ENCODE data around the gene SVIL. TPM values are rescaled to one million over a fixed set of nuclear protein-coding genes. Genes with fewer than 3 reads are reported as not detected.

SVIL gene
- total RNA-seq, 3 donors from 2014 or later: 67.6 to 1,278 (median 86.0) TPM

- Histone ChIP-seq H3K4me1 (ENCODE audit: low read depth) (peaks cover 41% of the 10 kb centered on the region), H3K36me3 (ENCODE audit: low read depth) (no peaks in the 10 kb centered on the region), H3K4me3 (no peak overlapping the region), H3K9me3 (no peaks in the 10 kb centered on the region)
- TF ChIP-seq CTCF (IDR thresholded peaks at IDR 0.05): no peak
- DNase-seq (peak in 2 of 3 donors; percentile 45 to 64), ATAC-seq (peak; percentile 83)
- intact Hi-C loops (cut with DNase I, micrococcal nuclease): loop anchor here in 1 of 2 donors (10.0 kb wide), 1 partner anchor 86 kb away; no protein-coding TSS in a partner anchor
Measured at GRCh38 chr10:29648114-29648982, 13.6 kb upstream of the SVIL start.

- Histone ChIP-seq H3K4me1 (ENCODE audit: low read depth) (peaks cover 41% of the 10 kb centered on the region), H3K9me3 (no peaks in the 10 kb centered on the region), H3K4me3 (no peak overlapping the region), H3K36me3 (ENCODE audit: low read depth) (no peaks in the 10 kb centered on the region)
- ATAC-seq (peak; percentile 81), DNase-seq (peak in 1 of 3 donors; percentile 67)
- TF ChIP-seq CTCF (IDR thresholded peaks at IDR 0.05): no peak
- intact Hi-C loops (cut with DNase I, micrococcal nuclease): loop anchor here in 1 of 2 donors (10.0 kb wide), 1 partner anchor 87 kb away; no protein-coding TSS in a partner anchor
Measured at GRCh38 chr10:29647478-29647877, 12.7 kb upstream of the SVIL start.

- DNase-seq: no peak
Measured at GRCh38 chr10:29646960-29647461, 12.2 kb upstream of the SVIL start.

GRCh38 chr10:29646238-29646902 is 11.6 kb upstream of the SVIL start:
- intact Hi-C loops (cut with DNase I, micrococcal nuclease): loop anchor here in 1 of 2 donors (10.0 kb wide), 1 partner anchor 88 kb away; no protein-coding TSS in a partner anchor
- Histone ChIP-seq H3K4me3 (no peak overlapping the region), H3K4me1 (ENCODE audit: low read depth) (peaks cover 41% of the 10 kb centered on the region), H3K36me3 (ENCODE audit: low read depth) (no peaks in the 10 kb centered on the region), H3K9me3 (no peaks in the 10 kb centered on the region)
- no peak for TF ChIP-seq CTCF (IDR thresholded peaks at IDR 0.05)
- DNase-seq (no peak), ATAC-seq (peak; percentile 32)

More at GRCh38 chr10:29646960-29647461, 12.2 kb upstream of the SVIL start:
- Histone ChIP-seq H3K9me3 (no peaks in the 10 kb centered on the region), H3K4me3 (no peak overlapping the region), H3K36me3 (ENCODE audit: low read depth) (no peaks in the 10 kb centered on the region), H3K4me1 (ENCODE audit: low read depth) (peaks cover 41% of the 10 kb centered on the region)
- ATAC-seq: peak; percentile 4
- intact Hi-C loops (cut with DNase I, micrococcal nuclease): loop anchor here in 1 of 2 donors (10.0 kb wide), 1 partner anchor 88 kb away; no protein-coding TSS in a partner anchor
- TF ChIP-seq CTCF (IDR thresholded peaks at IDR 0.05): no peak

- Histone ChIP-seq H3K9me3 (no peaks in the 10 kb centered on the region), H3K4me1 (ENCODE audit: low read depth) (peaks cover 34% of the 10 kb centered on the region), H3K4me3 (no peak overlapping the region), H3K36me3 (ENCODE audit: low read depth) (no peaks in the 10 kb centered on the region)
- intact Hi-C loops (cut with DNase I, micrococcal nuclease): loop anchor here in 1 of 2 donors (10.0 kb wide), 1 partner anchor 91 kb away; no protein-coding TSS in a partner anchor
- DNase-seq (no peak), ATAC-seq (no peak)
- TF ChIP-seq CTCF (IDR thresholded peaks at IDR 0.05): no peak
Measured at GRCh38 chr10:29643771-29644501, 9.2 kb upstream of the SVIL start.
